ENCODE measurements around the gene HNRNPUL1.

Gene HNRNPUL1

GRCh38 chr19:41221514-41222205, 42.5 kb upstream of the HNRNPUL1 start:
- TF ChIP-seq CTCF (IDR thresholded peaks at IDR 0.05; ENCODE audit: insufficient read depth, low read depth, low read length, missing control alignments): no peak
- no peak overlapping the region for H3K4me3 ChIP-seq (ENCODE audit: low read depth, low read length)

GRCh38 chr19:41222240-41222639, 41.9 kb upstream of the HNRNPUL1 start:
- no peak for TF ChIP-seq CTCF (IDR thresholded peaks at IDR 0.05; ENCODE audit: insufficient read depth, low read depth, low read length, missing control alignments)
- DNase-seq (ENCODE audit: low read depth): no peak
- H3K4me3 ChIP-seq (ENCODE audit: low read depth, low read length): no peak overlapping the region

More at GRCh38 chr19:41221514-41222205, 42.5 kb upstream of the HNRNPUL1 start:
- DNase-seq (ENCODE audit: low read depth): no peak

- TF ChIP-seq CTCF (IDR thresholded peaks at IDR 0.05; ENCODE audit: insufficient read depth, low read depth, low read length, missing control alignments): no peak
- DNase-seq (ENCODE audit: low read depth): no peak
- H3K4me3 ChIP-seq (ENCODE audit: low read depth, low read length): no peak overlapping the region
Observed at GRCh38 chr19:41223431-41224234, 40.5 kb upstream of the HNRNPUL1 start.

- TF ChIP-seq CTCF (IDR thresholded peaks at IDR 0.05; ENCODE audit: insufficient read depth, low read depth, low read length, missing control alignments): no peak
- no peak for DNase-seq (ENCODE audit: low read depth)
- no peak overlapping the region for H3K4me3 ChIP-seq (ENCODE audit: low read depth, low read length)
Observed at GRCh38 chr19:41224632-41225031, 39.5 kb upstream of the HNRNPUL1 start.

GRCh38 chr19:41225238-41226052, 38.7 kb upstream of the HNRNPUL1 start:
- DNase-seq (ENCODE audit: low read depth): no peak
- TF ChIP-seq CTCF (IDR thresholded peaks at IDR 0.05; ENCODE audit: insufficient read depth, low read depth, low read length, missing control alignments): no peak
- no peak overlapping the region for H3K4me3 ChIP-seq (ENCODE audit: low read depth, low read length)

- no peak for DNase-seq (ENCODE audit: low read depth)
- no peak overlapping the region for H3K4me3 ChIP-seq (ENCODE audit: low read depth, low read length)
Observed at GRCh38 chr19:41226053-41226873, 37.9 kb upstream of the HNRNPUL1 start.

More at GRCh38 chr19:41226053-41226873, 37.9 kb upstream of the HNRNPUL1 start:
- TF ChIP-seq CTCF (IDR thresholded peaks at IDR 0.05; ENCODE audit: insufficient read depth, low read depth, low read length, missing control alignments): no peak
